HL-60 (cell line): ENCODE measurements around the gene DHRS9.

Experiments used
- DNase-seq, 2 experiments: peaks; one replicate each; pipeline ENCODE4 v3.0.0-alpha.2; 2010 to 2020; ENCODE audit warnings: low read depth in 1 of 2, low spot score in 1 of 2
- H3K27ac ChIP-seq: fragments of 250-450 bp; sonication (Bioruptor Pico); replicated peaks from 2 replicates; pipeline ENCODE4 v1.5.1; 2020; ENCODE audit warnings: mild to moderate bottlenecking, moderate library complexity
- H3K27me3 ChIP-seq: fragments of 250-450 bp; sonication (Bioruptor Pico); 2 replicates; pipeline ENCODE4 v1.5.1; 2021; ENCODE audit warnings: mild to moderate bottlenecking, moderate library complexity; ENCODE audit not compliant: insufficient read depth, poor library complexity, severe bottlenecking
- H3K4me3 ChIP-seq: replicated peaks from 2 replicates; pipeline ENCODE4 v1.5.1; 2011; ENCODE audit warnings: mild to moderate bottlenecking, control low read depth, low read length; ENCODE audit not compliant: insufficient read depth
- CTCF ChIP-seq: IDR thresholded peaks from one replicate; pipeline ENCODE4 v1.5.1; 2011; ENCODE audit warnings: low read length, control low read depth, inconsistent platforms; ENCODE audit not compliant: insufficient read depth
- GABPA ChIP-seq: IDR thresholded peaks from 2 replicates; pipeline ENCODE4 v1.6.1; 2012; ENCODE audit warnings: low read depth
- POLR2AphosphoS5 ChIP-seq: IDR thresholded peaks from 2 replicates; pipeline ENCODE4 v1.6.1; 2012; ENCODE audit warnings: low read depth
- REST ChIP-seq: IDR thresholded peaks from 2 replicates; pipeline ENCODE4 v1.6.1; 2012; ENCODE audit warnings: low read depth; ENCODE audit not compliant: insufficient replicate concordance
- SPI1 ChIP-seq: IDR thresholded peaks from 2 replicates; pipeline ENCODE4 v1.6.1; 2012; ENCODE audit warnings: low read depth, mild to moderate bottlenecking, borderline replicate concordance

Gene DHRS9

GRCh38 chr2:169095621-169096105 lies 26.3 kb downstream of the DHRS9 start:
- peak overlapping the region; percentile 27 for H3K27ac ChIP-seq
- peak in 1 of 2 experiments; percentile 69 for DNase-seq
- no peak overlapping the region for H3K4me3 ChIP-seq
- TF ChIP-seq SPI1 (no peak), POLR2AphosphoS5 (no peak), REST (no peak), GABPA (no peak), CTCF (no peak)
- H3K27me3 ChIP-seq = no peaks in the 10 kb centered on the region

GRCh38 chr2:169104848-169105247 lies 35.5 kb downstream of the DHRS9 start:
- Histone ChIP-seq H3K4me3 (no peak overlapping the region), H3K27me3 (no peaks in the 10 kb centered on the region), H3K27ac (peak overlapping the region; percentile 61; the same call in 1 of the 2 replicates)
- TF ChIP-seq POLR2AphosphoS5 = no peak
- TF ChIP-seq GABPA = no peak
- TF ChIP-seq SPI1 = no peak
- TF ChIP-seq REST = no peak
- no peak for TF ChIP-seq CTCF
- DNase-seq = no peak

GRCh38 chr2:169105476-169105875 lies 36.1 kb downstream of the DHRS9 start:
- TF ChIP-seq GABPA = no peak
- no peak for TF ChIP-seq POLR2AphosphoS5
- peak; percentile 74; the same call in 1 of the 2 replicates for TF ChIP-seq SPI1
- Histone ChIP-seq H3K27me3 (no peaks in the 10 kb centered on the region), H3K27ac (peak overlapping the region; percentile 61), H3K4me3 (no peak overlapping the region)
- DNase-seq = peak in 1 of 2 experiments; percentile 14

GRCh38 chr2:169106134-169106533 lies 36.8 kb downstream of the DHRS9 start:
- Histone ChIP-seq H3K4me3 (no peak overlapping the region), H3K27ac (peak overlapping the region; percentile 61), H3K27me3 (no peaks in the 10 kb centered on the region)
- DNase-seq = no peak
- peak; percentile 76 for TF ChIP-seq REST
- no peak for TF ChIP-seq CTCF
